ENCODE results near the gene GDF10.
A peak's percentile ranks its signal among the peaks of the same experiment; 100 is the strongest.

Gene GDF10

GRCh38 chr10:47358457-47358856, 58.5 kb downstream of the GDF10 start:
- no peaks in the 10 kb centered on the region for H3K4me1 ChIP-seq (ENCODE audit: control insufficient read depth, insufficient read depth, low read length)
- no peaks in the 10 kb centered on the region for H3K36me3 ChIP-seq (ENCODE audit: control insufficient read depth in 2 of 2, insufficient read depth in 1 of 2, low read length in 2 of 2)
- TF ChIP-seq ZNF513 (tag by site-specific recombination; IDR thresholded peaks at IDR 0.05) = no peak
- TF ChIP-seq SCRT2 (tag by site-specific recombination; IDR thresholded peaks at IDR 0.05) = peak; percentile 64
- TF ChIP-seq ZNF10 (tag by site-specific recombination; IDR thresholded peaks at IDR 0.05) = no peak
- TF ChIP-seq TRIM28 (IDR thresholded peaks at IDR 0.05; ENCODE audit: borderline replicate concordance, low read length) = no peak
- TF ChIP-seq KLF7 (tag by site-specific recombination; IDR thresholded peaks at IDR 0.05; ENCODE audit: borderline replicate concordance) = no peak
- TF ChIP-seq ZFP69B (tag by site-specific recombination; IDR thresholded peaks at IDR 0.05) = no peak
- POLR2A ChIA-PET = no interaction called here
- no peak overlapping the region for H3K27ac ChIP-seq (ENCODE audit: extremely low read depth, low read depth, low read length)
- H3K9me3 ChIP-seq (ENCODE audit: control insufficient read depth, insufficient read depth, low read depth, low read length) = no peaks in the 10 kb centered on the region
- CTCF ChIA-PET = interaction anchor here (1.1 to 1.9 kb wide), 3 partner anchors 11 to 46 kb away, joined by 3 to 4 read pairs (median 3); no protein-coding TSS in a partner anchor
- no peak overlapping the region for H3K4me3 ChIP-seq (ENCODE audit: low read depth, low read length)

GRCh38 chr10:47359101-47359500, 59.1 kb downstream of the GDF10 start:
- TF ChIP-seq KLF8 (tag by site-specific recombination; IDR thresholded peaks at IDR 0.05) = no peak
- no peak for TF ChIP-seq ZNF416 (tag by site-specific recombination; IDR thresholded peaks at IDR 0.05)
- no peak for TF ChIP-seq ZNF518A (tag by site-specific recombination; conservative IDR thresholded peaks at IDR 0.05; ENCODE audit: low read depth)
- no peak for TF ChIP-seq ZNF561 (tag by site-specific recombination; IDR thresholded peaks at IDR 0.05; ENCODE audit: borderline replicate concordance)
- no peak for TF ChIP-seq ZNF654 (tag by site-specific recombination; IDR thresholded peaks at IDR 0.05; ENCODE audit: low read depth)
- no peaks in the 10 kb centered on the region for H3K36me3 ChIP-seq (ENCODE audit: control insufficient read depth in 2 of 2, insufficient read depth in 1 of 2, low read length in 2 of 2)

GRCh38 chr10:47359626-47360418, 59.8 kb downstream of the GDF10 start:
- Histone ChIP-seq H3K9me3 (ENCODE audit: control insufficient read depth, insufficient read depth, low read depth, low read length) (no peaks in the 10 kb centered on the region), H3K4me1 (ENCODE audit: control insufficient read depth, insufficient read depth, low read length) (no peaks in the 10 kb centered on the region), H3K27ac (ENCODE audit: extremely low read depth, low read depth, low read length) (no peak overlapping the region), H3K36me3 (ENCODE audit: control insufficient read depth in 2 of 2, insufficient read depth in 1 of 2, low read length in 2 of 2) (no peaks in the 10 kb centered on the region), H3K4me3 (ENCODE audit: low read depth, low read length) (no peak overlapping the region)
- CTCF ChIA-PET = interaction anchor here (1.0 to 3.1 kb wide), 6 partner anchors 11 to 1130 kb away, joined by 3 to 19 read pairs (median 4); no protein-coding TSS in a partner anchor
- POLR2A ChIA-PET = no interaction called here
- TF ChIP-seq ZBTB6 (tag by site-specific recombination; IDR thresholded peaks at IDR 0.05) (no peak), ZNF510 (tag by site-specific recombination; IDR thresholded peaks at IDR 0.05; ENCODE audit: insufficient replicate concordance) (no peak), ZBTB10 (tag by site-specific recombination; IDR thresholded peaks at IDR 0.05) (no peak), IKZF3 (tag by site-specific recombination; IDR thresholded peaks at IDR 0.05) (no peak), ZNF133 (tag by site-specific recombination; IDR thresholded peaks at IDR 0.05) (no peak), CTCF (tag by site-specific recombination; IDR thresholded peaks at IDR 0.05) (no peak), GLI2 (tag by site-specific recombination; IDR thresholded peaks at IDR 0.05; ENCODE audit: borderline replicate concordance, low read depth) (no peak)

More at GRCh38 chr10:47359101-47359500, 59.1 kb downstream of the GDF10 start:
- H3K27ac ChIP-seq (ENCODE audit: extremely low read depth, low read depth, low read length) = no peak overlapping the region
- H3K4me3 ChIP-seq (ENCODE audit: low read depth, low read length) = no peak overlapping the region
- no peaks in the 10 kb centered on the region for H3K4me1 ChIP-seq (ENCODE audit: control insufficient read depth, insufficient read depth, low read length)
- no peaks in the 10 kb centered on the region for H3K9me3 ChIP-seq (ENCODE audit: control insufficient read depth, insufficient read depth, low read depth, low read length)
- ChIA-PET POLR2A (no interaction called here), CTCF (interaction anchor here (1.1 to 1.9 kb wide), 2 partner anchors 27 to 45 kb away, joined by 3 to 4 read pairs; no protein-coding TSS in a partner anchor)
